ENCODE results near the gene CYSTM1. TPM values are rescaled to one million over a fixed set of nuclear protein-coding genes. Genes with fewer than 3 reads are reported as not detected.
"Not testable (repeated sequence)": the region's sequence is repeated elsewhere in the genome, so short reads cannot be mapped to it uniquely, and the experiment has no call there.

CYSTM1 gene
- total and polyA plus RNA-seq, 7 donors: 23.8 to 597 (median 51.7) TPM

GRCh38 chr5:140151144-140152021, 23.6 kb upstream of the CYSTM1 start:
- Histone ChIP-seq H3K27me3 (no peaks in the 10 kb centered on the region), H3K4me1 (peaks cover 0 to 8% (median 4%) of the 10 kb centered on the region in 4 donors), H3K36me3 (no peaks in the 10 kb centered on the region), H3K27ac (no peak overlapping the region), H3K9me3 (no peaks in the 10 kb centered on the region), H3K4me3 (no peak overlapping the region)
- 42 to 66% methylated on average over 7 of the region's 7 CpGs for WGBS, 2 donors
- no peak for DNase-seq
- TF ChIP-seq POLR2AphosphoS5 (IDR thresholded peaks at IDR 0.05) (no peak), POLR2A (IDR thresholded peaks at IDR 0.05) (no peak), EP300 (IDR thresholded peaks at IDR 0.05) (no peak), CTCF (IDR thresholded peaks at IDR 0.05) (no peak)
- intact Hi-C loops (cut with DNase I): no loop called here

GRCh38 chr5:140152022-140152999, 22.7 kb upstream of the CYSTM1 start:
- Histone ChIP-seq H3K4me1 (peaks cover 0 to 13% (median 6%) of the 10 kb centered on the region in 4 donors), H3K9me3 (no peaks in the 10 kb centered on the region), H3K27ac (no peak overlapping the region), H3K27me3 (no peaks in the 10 kb centered on the region), H3K36me3 (no peaks in the 10 kb centered on the region), H3K4me3 (no peak overlapping the region)
- intact Hi-C loops (cut with DNase I): no loop called here
- TF ChIP-seq EP300 (IDR thresholded peaks at IDR 0.05): no peak
- TF ChIP-seq POLR2AphosphoS5 (IDR thresholded peaks at IDR 0.05): no peak
- TF ChIP-seq CTCF (IDR thresholded peaks at IDR 0.05): no peak
- TF ChIP-seq POLR2A (IDR thresholded peaks at IDR 0.05): no peak
- no peak for DNase-seq
- 82 to 89% methylated on average over 23 of the region's 23 CpGs for WGBS, 2 donors

- Histone ChIP-seq H3K36me3 (no peaks in the 10 kb centered on the region), H3K27ac (no peak overlapping the region), H3K4me3 (no peak overlapping the region), H3K9me3 (no peaks in the 10 kb centered on the region), H3K27me3 (no peaks in the 10 kb centered on the region), H3K4me1 (peaks cover 0 to 16% (median 7%) of the 10 kb centered on the region in 4 donors)
- TF ChIP-seq CTCF (IDR thresholded peaks at IDR 0.05): no peak
- TF ChIP-seq POLR2A (IDR thresholded peaks at IDR 0.05): no peak
- no peak for TF ChIP-seq EP300 (IDR thresholded peaks at IDR 0.05)
- TF ChIP-seq POLR2AphosphoS5 (IDR thresholded peaks at IDR 0.05): no peak
- WGBS, 2 donors: 66 to 78% methylated on average over 7 of the region's 7 CpGs
- intact Hi-C loops (cut with DNase I): no loop called here
- no peak for DNase-seq
Observed at GRCh38 chr5:140153255-140153654, 21.7 kb upstream of the CYSTM1 start.

GRCh38 chr5:140153905-140154304, 21.1 kb upstream of the CYSTM1 start:
- WGBS, 2 donors: 76 to 85% methylated on average over 8 of the region's 8 CpGs
- peaks cover 0 to 16% (median 7%) of the 10 kb centered on the region in 4 donors for H3K4me1 ChIP-seq
- DNase-seq: no peak
- H3K4me3 ChIP-seq: no peak overlapping the region
- no peaks in the 10 kb centered on the region for H3K36me3 ChIP-seq
- H3K27me3 ChIP-seq: no peaks in the 10 kb centered on the region
- H3K9me3 ChIP-seq: no peaks in the 10 kb centered on the region
- H3K27ac ChIP-seq: no peak overlapping the region
- TF ChIP-seq EP300 (IDR thresholded peaks at IDR 0.05) (no peak), POLR2A (IDR thresholded peaks at IDR 0.05) (no peak), POLR2AphosphoS5 (IDR thresholded peaks at IDR 0.05) (no peak), CTCF (IDR thresholded peaks at IDR 0.05) (no peak)
- intact Hi-C loops (cut with DNase I): no loop called here

- H3K36me3 ChIP-seq, H3K27me3 ChIP-seq, DNase-seq, H3K27ac ChIP-seq, H3K9me3 ChIP-seq, H3K4me3 ChIP-seq: not testable (repeated sequence)
- intact Hi-C loops (cut with DNase I): loop anchor here (5.0 kb wide), 1 partner anchor 188 kb away; no protein-coding TSS in a partner anchor
- 46 to 78% methylated on average over 21 of the region's 21 CpGs for WGBS, 2 donors
- H3K4me1 ChIP-seq: peaks cover 0 to 16% (median 7%) of the 10 kb centered on the region in 4 donors
Observed at GRCh38 chr5:140154710-140155381, 20.1 kb upstream of the CYSTM1 start.

Data from sigmoid colon (tissue), 7 donors.